GM12873 (cell line): ENCODE results near the gene AP1S2.

Experiments
- TF ChIP-seq, protein P1 (sequence below): IDR thresholded peaks from 2 replicates; pipeline ENCODE4 v1.5.1; 2012; ENCODE audit warnings: low read depth, mild to moderate bottlenecking, moderate library complexity, low read length, control low read depth; ENCODE audit not compliant: insufficient read depth; ENCODE audit errors: missing control alignments

Gene AP1S2

GRCh38 chrX:15816886-15817285 is 37.7 kb downstream of the AP1S2 start:
- TF ChIP-seq, protein P1, sequence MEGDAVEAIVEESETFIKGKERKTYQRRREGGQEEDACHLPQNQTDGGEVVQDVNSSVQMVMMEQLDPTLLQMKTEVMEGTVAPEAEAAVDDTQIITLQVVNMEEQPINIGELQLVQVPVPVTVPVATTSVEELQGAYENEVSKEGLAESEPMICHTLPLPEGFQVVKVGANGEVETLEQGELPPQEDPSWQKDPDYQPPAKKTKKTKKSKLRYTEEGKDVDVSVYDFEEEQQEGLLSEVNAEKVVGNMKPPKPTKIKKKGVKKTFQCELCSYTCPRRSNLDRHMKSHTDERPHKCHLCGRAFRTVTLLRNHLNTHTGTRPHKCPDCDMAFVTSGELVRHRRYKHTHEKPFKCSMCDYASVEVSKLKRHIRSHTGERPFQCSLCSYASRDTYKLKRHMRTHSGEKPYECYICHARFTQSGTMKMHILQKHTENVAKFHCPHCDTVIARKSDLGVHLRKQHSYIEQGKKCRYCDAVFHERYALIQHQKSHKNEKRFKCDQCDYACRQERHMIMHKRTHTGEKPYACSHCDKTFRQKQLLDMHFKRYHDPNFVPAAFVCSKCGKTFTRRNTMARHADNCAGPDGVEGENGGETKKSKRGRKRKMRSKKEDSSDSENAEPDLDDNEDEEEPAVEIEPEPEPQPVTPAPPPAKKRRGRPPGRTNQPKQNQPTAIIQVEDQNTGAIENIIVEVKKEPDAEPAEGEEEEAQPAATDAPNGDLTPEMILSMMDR, result no peak

DNA sequence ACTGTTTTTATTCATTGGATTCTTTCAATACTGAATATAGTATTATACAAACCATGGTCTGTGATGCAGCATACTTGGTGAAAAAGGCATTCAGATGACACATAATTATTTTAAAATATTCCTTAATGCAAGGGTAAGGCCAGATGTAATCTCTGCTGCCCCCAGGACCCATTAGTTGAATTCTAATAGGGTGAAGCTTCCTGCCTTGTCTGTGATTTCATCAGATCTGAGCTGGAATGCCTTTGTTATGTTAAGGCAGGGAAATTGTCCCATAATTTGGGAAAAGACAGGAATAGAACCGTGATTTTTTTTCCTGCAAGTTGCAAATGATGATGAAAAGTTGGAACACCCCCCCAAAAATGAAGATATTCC is 38.2 kb downstream of the AP1S2 start:
- TF ChIP-seq, protein P1, result no peak

DNA sequence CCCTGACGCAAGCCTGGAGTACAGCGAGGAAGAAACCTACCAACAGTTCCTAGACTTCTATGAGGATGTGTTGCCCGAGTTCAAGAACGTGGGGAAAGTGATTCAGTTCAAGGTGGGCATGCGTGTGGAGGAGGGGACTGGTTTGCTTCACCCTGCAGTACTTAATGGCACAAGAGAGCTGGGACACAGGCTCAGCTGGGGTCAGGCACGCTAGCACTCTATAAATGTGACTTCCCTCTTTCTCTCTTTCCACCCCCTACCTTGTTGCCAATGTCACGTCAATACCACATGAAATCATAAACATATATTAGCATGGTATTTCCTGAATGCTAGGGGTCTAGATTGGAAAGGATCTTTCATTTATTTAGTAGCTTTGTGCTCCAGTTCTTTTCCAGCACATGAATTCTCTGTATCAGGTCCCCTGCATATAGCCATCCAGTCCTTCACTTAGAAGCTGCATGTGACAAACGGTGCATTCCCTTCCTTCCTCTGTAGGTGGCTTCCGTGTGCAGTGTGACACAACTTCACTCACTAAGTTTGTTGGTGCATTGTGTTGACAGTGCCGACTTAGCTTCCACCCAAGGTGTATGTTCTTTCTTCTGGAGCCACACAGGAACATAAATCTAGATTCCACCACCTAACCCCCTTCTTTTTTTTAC is 38.7 kb downstream of the AP1S2 start:
- TF ChIP-seq, protein P1, result peak; percentile 66

- TF ChIP-seq, protein P1, result no peak
Observed at GRCh38 chrX:15814771-15815365, 39.7 kb downstream of the AP1S2 start.

GRCh38 chrX:15813416-15813815 is 41.2 kb downstream of the AP1S2 start:
- TF ChIP-seq, protein P1, result no peak

GRCh38 chrX:15812192-15812938 is 42.2 kb downstream of the AP1S2 start:
- TF ChIP-seq, protein P1, result no peak

DNA sequence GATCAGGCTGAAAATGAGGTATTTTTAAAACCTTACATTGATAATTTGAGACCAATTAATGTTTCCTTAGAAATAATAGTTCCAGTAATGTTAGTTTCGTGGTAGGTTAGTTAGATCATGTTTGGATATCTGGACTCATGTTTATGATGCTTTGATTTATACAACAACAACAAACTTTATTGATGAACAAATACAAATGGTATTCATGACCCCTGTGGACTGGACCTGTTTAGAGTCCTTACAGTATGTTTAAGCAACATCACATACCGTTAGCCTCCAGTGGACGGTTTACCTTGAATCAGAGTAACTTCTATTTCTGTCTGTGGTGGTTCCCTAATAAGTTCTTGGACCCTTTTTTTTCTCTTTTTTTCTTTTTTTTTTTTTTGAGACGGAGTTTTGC is 46.4 kb downstream of the AP1S2 start:
- TF ChIP-seq, protein P1, result no peak
